H7 (cell line): ENCODE data around the gene ZFYVE27. TPM values are rescaled to one million over a fixed set of nuclear protein-coding genes. Genes with fewer than 3 reads are reported as not detected.

Experiments used
- DNase-seq: peaks from one replicate; pipeline ENCODE4 v3.0.0; 2012
- H3K27me3 ChIP-seq: 2 replicates; pipeline ENCODE4 v1.6.0; 2011; ENCODE audit warnings: mild to moderate bottlenecking, low read length; ENCODE audit not compliant: control insufficient read depth, insufficient read depth
- H3K36me3 ChIP-seq: replicated peaks from 2 replicates; pipeline ENCODE4 v1.5.1; 2011; ENCODE audit warnings: low read length; ENCODE audit not compliant: control insufficient read depth, insufficient read depth
- H3K4me3 ChIP-seq: 2 replicates; pipeline ENCODE4 v1.5.1; 2011; ENCODE audit warnings: low read depth, mild to moderate bottlenecking, control low read depth, low read length, moderate library complexity; ENCODE audit not compliant: insufficient read depth
- total RNA-seq: library from RNA; depleted of rRNA; stranded (reverse); fragments of >200 nt; shearing (Covaris generic); gene quantifications from 2 replicates; pipeline ENCODE4 v1.2.3, GENCODE V29; 2014

ZFYVE27 gene
- total RNA-seq, 1 experiment from 2014 or later: 19.2 TPM

DNA sequence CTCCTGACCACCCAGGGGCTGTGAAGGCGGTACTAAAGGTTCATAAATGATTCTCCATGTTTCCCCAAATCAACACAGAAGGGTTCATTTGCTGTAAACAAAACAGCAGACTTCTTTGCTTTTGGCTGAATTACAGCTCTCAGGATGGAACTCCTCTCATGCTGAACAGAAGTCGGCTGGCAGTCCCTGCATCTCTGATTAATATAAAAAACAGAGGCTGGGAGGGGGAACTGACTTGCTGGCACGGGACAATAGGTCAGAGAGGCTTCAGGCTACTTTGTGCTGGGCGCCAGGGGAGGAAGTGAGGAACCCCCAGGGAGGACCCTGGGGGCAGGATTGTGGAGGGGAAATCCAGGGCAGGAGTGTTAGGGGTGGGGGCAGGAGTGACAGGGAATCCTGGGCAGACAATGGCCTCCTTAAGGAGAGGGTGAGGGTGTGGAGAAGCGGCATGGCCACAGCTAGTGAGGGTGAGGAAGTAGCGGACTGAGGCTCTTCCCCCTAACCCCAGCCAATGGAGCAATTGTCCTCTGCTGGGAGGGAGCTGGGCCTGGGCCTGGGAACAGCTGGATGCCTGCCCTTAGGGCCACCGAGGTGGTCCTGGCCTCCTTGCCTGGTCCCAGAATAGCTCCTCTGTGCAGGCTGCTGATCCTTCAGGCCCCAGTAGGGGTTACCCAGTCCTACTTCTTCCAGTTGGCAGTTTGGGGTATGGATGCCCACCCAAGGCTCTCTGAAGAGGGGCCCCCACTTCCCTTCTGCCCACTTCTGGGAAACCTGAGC lies 44.1 kb downstream of the ZFYVE27 start:
- Histone ChIP-seq H3K4me3 (no peak overlapping the region), H3K36me3 (no peaks in the 10 kb centered on the region), H3K27me3 (no peaks in the 10 kb centered on the region)
- DNase-seq: peak; percentile 60

DNA sequence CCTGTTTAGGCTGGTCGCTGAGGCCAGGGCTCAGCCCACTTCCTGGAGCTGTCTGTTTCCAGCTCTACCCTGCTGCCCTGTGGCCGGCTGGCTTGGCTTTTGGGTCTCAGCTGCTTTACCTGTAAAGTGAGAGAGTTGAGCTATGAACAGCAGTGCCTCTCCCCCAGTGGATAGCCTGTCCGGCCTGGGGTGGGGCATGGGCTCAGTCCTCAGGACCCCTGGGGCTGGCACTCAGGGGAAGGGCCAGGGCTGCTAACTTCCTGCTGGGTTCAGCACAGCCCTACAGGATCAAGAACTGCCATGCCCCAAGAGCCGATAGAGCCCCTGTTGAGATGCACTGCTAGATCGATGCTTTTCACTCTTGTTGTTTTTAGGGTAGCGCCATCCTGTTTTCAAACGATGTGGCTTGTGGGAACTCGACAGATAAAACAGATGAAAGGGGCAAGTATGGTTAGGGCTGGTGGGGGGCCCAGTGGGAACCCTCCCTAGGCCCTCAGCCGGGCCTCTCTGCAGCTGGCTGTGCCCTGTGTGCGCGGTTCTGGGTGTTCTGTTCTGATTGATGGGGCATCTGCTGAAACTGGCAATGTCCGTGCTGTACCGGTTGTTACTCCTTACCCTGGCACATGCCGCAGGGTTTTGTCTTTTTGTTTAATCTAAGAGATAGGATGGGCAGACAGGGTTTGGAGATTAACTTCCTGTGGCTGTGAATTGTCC lies 44.8 kb downstream of the ZFYVE27 start:
- DNase-seq: no peak
- no peaks in the 10 kb centered on the region for H3K36me3 ChIP-seq
- H3K27me3 ChIP-seq: no peaks in the 10 kb centered on the region
- H3K4me3 ChIP-seq: no peak overlapping the region

DNA sequence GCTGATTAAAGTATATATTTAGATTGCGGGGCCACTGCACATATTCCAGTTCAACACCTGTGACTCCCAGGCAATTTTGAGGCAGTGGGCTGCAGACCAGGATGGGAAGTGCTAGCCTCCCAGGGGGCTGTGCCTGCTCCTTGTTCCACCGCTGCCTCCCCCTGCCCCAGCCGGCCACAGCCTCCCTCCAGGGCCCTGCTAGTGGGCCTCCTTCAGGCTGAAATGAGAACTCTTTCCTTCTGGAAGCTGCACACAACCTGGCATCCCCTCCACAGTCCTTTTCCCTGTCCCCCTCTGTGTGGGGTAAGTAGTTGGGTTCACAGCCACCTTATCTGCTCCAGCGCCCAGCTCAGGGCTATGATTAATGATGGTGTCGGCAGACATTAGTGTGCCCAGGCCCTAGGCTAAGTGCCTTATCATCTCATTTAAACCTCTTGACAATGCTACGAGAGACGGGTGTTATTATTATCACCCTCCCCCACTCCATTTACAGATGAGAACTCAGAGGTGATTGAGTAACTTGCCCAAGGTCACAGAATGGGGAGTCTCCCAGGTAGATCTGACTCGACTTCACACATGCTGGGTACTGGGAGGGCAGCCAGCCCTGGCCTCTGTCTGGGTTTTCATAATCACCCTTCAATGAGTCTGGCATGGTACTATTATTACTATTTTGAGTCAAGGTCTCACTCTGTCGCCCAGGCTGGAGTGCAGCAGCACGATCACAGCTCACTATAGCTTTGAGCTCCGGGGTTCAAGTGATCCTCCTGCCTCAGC lies 45.7 kb downstream of the ZFYVE27 start:
- Histone ChIP-seq H3K27me3 (no peaks in the 10 kb centered on the region), H3K36me3 (no peaks in the 10 kb centered on the region), H3K4me3 (no peak overlapping the region)
- DNase-seq: peak; percentile 56

DNA sequence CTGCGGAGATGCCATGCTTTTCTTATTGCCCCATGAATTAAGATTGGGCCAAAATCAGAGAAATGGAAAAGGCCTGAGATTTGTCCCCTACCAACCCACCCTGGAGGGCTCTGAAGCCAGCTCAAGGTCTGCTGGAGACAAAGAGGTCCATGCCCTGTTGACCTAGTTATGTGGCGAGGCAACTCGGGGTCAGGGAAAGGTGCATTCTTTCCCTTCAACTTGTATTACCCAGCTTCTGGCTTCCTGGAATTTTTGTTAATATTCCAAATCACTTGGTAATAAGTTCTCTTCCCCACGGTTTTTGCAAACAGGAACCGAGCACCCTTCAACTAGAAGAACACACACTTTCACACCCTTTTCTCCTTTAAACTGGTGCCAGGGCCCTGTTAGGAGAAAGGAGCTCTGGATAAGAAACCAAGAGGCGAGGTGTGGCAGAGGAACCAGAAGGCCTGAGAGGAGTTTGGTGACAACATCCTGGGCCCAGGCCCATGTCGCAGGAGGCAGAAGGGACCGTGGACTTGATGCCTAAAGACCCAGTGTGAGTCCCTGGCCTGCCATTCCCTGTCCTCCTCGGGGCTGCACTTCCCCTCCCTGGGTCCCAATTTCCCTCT lies 47.4 kb downstream of the ZFYVE27 start:
- Histone ChIP-seq H3K27me3 (no peaks in the 10 kb centered on the region), H3K36me3 (no peaks in the 10 kb centered on the region), H3K4me3 (no peak overlapping the region)
- no peak for DNase-seq

DNA sequence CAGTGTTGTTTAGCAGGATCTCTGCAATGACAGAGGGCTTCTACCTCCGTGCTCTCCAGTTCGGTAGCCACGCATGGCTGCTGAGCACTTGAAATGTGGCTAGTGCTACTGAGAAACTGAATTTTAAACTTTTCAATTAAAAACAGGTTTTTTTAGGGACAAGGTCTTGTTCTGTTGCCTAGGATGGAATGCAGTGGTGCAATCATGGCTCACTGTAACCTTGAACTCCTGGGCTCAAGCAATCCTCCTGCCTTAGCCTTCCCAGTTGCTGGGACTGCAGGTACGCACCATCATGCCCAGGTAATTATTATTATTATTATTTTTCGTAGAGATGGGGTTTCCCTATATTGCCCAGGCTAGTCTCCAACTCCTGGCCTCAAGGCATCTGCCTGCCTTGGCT lies 48.3 kb downstream of the ZFYVE27 start:
- Histone ChIP-seq H3K36me3 (no peaks in the 10 kb centered on the region), H3K27me3 (no peaks in the 10 kb centered on the region), H3K4me3 (no peak overlapping the region)
- DNase-seq: no peak

DNA sequence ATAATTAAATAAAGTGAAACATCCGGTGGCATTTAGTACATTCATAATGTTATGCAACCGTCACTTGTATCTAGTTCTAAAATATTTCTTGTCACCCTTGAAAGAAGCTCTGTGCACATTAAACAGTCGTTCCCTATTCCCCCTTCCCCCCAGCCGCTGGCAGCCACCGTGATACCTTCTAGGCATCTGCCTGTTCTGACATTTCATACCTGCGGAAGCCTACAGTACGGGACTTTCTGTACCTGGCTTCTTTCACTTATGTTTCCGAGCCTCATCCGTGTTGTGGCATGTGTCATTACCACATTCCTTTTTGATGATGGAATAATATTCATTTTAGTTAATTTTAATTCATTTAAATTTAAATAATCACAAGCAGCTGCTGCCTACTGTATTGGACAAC lies 48.8 kb downstream of the ZFYVE27 start:
- H3K4me3 ChIP-seq: no peak overlapping the region
- no peak for DNase-seq
- H3K27me3 ChIP-seq: no peaks in the 10 kb centered on the region
- H3K36me3 ChIP-seq: no peaks in the 10 kb centered on the region

DNA sequence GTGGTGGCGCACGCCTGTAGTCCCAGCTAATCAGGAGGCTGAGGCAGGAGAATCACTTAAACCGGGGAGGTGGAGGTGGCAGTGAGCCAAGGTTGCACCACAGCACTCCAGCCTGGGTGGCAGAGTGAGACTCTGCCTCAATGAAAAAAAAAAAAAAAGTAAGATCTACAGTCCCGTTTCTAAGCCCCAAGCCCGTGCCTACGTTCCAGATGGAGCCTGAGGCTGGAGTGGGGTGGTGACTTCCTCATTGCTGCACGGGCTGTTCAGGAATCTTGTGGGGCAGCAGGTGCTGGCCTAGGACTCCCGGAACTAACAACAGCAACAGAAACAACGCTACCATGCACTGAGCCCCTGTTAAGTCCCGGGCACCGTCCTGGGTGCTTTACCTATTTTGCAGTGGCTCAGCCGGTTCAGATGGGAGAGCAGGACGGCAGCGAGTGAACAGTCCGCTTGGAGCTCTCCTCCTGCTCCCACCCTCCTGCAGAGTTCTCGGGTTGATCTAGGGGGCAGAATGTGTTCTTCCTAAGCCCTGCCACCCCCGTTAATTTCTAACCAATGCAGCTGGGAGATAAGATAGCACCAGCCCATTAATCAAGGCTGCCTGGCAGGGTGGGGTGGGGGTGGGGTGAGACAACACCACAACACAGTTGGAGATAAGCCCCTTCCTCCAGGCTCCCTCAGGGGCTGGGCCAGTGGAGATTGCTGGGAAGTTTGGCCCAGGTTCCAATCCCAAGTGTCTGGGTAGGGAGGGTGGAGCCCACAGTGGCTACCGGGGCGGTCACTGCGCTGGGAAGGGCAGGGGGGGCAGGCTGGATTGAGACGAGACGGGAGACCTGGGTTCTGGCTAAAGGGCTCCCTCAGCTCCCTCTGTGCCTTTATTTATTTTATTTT lies 51.9 kb downstream of the ZFYVE27 start:
- DNase-seq: peak; percentile 64

DNA sequence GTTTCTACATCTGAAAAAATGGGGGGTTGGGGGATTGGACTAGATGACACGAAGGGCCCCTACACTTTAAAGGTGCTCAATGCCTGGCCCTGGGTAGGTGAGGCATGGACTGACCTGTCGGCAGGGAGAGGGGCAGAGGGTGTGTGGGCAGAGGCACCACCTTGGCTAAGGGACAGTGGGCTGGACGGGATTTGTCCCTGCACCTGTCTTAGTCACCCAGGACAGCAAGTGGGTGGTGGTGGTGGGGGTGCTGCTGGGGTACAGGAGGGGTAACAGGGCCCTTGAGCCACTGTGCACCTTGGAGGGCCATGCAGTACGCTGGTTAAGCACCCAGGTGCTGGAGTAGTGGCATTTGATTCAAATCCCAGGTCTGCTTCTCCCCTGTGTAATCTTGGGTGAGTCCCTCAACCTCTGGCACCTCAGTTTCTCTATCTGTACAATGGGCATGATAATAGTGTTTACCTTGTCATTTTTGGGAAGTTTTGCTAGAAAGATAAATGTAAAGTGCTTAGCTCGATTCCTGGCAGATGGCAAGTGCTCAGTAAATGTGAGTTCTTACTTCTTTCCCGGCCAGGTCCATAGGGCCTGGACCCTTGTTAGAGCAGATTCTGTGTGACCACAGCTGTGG lies 53.0 kb downstream of the ZFYVE27 start:
- Histone ChIP-seq H3K36me3 (no peaks in the 10 kb centered on the region), H3K4me3 (no peak overlapping the region), H3K27me3 (no peaks in the 10 kb centered on the region)
- no peak for DNase-seq

More for the DNA sequence above, 51.9 kb downstream of the ZFYVE27 start:
- H3K4me3 ChIP-seq: no peak overlapping the region
- no peaks in the 10 kb centered on the region for H3K36me3 ChIP-seq
- H3K27me3 ChIP-seq: no peaks in the 10 kb centered on the region

DNA sequence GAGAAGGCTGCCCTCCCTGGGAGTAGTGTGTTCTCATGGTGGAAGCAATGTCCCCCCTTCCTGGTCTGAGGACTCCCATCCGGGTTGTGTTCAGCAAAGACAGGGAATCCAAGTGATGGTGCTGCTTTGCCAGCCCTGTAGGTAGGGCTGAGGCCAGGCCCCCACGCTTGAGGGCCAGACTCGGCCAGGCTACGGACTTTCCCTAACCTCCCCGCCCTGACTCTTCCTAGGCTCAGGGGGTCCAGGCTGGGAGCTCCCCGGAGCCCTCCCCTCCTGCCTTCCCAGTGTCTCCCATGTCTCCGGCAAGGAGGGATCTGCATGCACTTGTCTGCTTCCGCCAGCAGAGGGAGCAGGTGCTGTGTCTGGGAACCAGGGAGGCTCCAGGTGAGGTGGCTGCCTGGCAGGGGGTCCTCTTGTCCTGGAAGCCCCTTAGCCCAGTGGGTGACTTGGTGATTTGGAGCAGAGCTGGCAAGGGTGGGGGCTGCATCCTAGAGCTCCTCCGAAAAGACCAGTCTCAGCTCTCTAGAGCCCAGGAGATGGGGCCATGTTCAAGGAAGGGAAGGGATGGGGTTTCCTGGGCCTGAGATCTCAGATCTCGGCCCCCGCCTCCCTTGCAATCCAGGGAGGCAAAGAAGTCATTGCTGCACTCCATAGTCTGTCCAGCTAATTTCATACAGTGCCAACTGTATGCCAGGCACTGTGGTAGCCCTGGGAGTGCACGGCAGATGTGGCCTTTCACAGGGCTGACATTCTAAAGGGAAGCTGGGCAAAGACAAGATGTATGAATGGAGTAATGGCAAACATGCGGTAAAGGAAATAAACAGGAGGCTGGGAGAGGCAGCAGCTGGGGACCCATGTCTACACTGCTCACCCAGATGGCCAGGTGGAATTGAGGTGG lies 55.1 kb downstream of the ZFYVE27 start:
- no peaks in the 10 kb centered on the region for H3K36me3 ChIP-seq
- no peak overlapping the region for H3K4me3 ChIP-seq
- peak; percentile 94 for DNase-seq
- no peaks in the 10 kb centered on the region for H3K27me3 ChIP-seq

DNA sequence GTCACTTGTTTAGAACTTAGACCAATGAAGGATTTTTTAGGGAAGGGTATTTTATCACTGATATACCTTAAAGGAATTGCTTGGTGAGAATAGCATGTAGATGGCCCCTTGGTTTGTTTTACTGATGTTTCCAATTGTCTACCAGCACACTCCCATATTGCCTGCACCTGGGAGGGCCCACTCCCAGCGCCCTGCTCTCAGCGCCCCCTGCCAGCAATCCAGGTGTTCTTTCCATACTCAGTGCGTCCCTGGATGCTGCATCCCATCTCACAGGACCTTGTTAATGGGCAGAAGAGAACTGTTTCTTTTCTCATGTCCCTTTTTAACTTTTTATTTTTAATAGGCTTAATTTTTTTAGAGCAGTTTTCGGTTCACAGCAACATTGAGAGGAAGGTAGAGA lies 59.0 kb downstream of the ZFYVE27 start:
- no peak overlapping the region for H3K4me3 ChIP-seq
- DNase-seq: peak; percentile 73
- no peaks in the 10 kb centered on the region for H3K36me3 ChIP-seq
- H3K27me3 ChIP-seq: no peaks in the 10 kb centered on the region

DNA sequence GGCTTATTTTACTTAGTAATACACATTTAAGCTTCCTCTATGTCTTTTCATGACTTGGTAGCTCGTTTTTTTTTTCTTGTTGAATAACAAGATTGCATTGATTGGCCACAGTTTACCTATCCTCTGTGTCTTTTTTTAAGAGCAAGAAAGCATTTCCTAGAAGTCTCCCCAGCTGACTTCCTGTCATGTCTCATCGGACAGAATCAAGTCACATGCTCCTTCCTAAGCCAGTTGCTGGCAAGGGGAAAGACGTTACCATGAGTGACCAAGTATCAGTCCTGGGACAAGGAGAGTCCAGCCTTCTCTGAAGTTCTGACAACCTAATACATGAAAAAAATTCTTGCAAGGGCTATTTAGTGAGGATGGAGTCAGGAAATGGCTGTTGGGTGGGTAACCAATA lies 59.7 kb downstream of the ZFYVE27 start:
- H3K4me3 ChIP-seq: no peak overlapping the region
- H3K27me3 ChIP-seq: no peaks in the 10 kb centered on the region
- no peak for DNase-seq
- H3K36me3 ChIP-seq: no peaks in the 10 kb centered on the region

DNA sequence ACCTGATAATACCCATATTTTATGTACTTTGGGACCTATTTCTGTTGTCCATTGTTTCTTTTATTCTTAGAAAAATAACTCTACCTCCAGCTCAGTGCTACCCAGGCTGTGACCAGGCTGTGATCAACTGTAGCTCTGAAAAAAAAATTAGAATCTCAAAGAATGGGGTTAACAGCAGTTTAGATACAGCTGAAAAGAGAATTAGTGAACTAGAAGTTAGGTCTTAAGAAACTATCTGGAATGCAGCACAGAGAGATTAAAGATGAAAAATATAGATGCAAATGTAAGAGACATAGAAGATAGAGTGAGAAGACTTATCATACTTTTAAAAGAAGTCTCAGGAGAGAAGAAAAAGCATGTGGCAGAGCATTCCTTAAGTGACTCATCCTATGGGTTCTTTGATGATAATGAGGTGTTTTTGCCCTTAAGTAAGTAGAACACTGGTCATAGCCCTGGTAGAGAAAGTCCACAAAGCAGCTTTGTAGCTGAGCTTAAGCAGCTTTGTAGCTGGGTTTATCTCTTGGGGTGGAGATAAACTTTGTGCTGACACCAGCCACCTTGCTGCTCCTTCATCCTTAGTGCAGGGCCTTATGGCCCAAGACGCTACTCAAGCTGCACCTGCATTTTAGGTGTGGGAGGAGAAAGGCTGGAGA lies 62.2 kb downstream of the ZFYVE27 start:
- Histone ChIP-seq H3K4me3 (no peak overlapping the region), H3K36me3 (no peaks in the 10 kb centered on the region), H3K27me3 (no peaks in the 10 kb centered on the region)
- DNase-seq: no peak
